ENCODE results near the gene AMBRA1. TPM values are rescaled to one million over a fixed set of nuclear protein-coding genes. Genes with fewer than 3 reads are reported as not detected.

Gene AMBRA1
- total RNA-seq, 4 donors from 2014 or later = 25.7 to 33.1 (median 30.2) TPM

- Histone ChIP-seq H3K4me3 (no peak overlapping the region), H3K4me1 (peaks cover 0 to 19% (median 0%) of the 10 kb centered on the region in 3 donors), H3K27ac (no peak overlapping the region), H3K9me3 (no peaks in the 10 kb centered on the region), H3K36me3 (peaks cover 0 to 14% of the 10 kb centered on the region in 2 donors), H3K27me3 (no peaks in the 10 kb centered on the region)
- ATAC-seq = no peak
- WGBS, 2 donors (ENCODE audit: low coverage in 1 of 2) = 83 to 100% methylated on average over 1 of the region's 1 CpG
- no peak for TF ChIP-seq CTCF (IDR thresholded peaks at IDR 0.05)
- no peak for TF ChIP-seq POLR2AphosphoS5 (IDR thresholded peaks at IDR 0.05)
- no peak for TF ChIP-seq POLR2A (IDR thresholded peaks at IDR 0.05)
- TF ChIP-seq EP300 (IDR thresholded peaks at IDR 0.05) = no peak
Measured at GRCh38 chr11:46465683-46466082, 128.1 kb downstream of the AMBRA1 start.

DNA sequence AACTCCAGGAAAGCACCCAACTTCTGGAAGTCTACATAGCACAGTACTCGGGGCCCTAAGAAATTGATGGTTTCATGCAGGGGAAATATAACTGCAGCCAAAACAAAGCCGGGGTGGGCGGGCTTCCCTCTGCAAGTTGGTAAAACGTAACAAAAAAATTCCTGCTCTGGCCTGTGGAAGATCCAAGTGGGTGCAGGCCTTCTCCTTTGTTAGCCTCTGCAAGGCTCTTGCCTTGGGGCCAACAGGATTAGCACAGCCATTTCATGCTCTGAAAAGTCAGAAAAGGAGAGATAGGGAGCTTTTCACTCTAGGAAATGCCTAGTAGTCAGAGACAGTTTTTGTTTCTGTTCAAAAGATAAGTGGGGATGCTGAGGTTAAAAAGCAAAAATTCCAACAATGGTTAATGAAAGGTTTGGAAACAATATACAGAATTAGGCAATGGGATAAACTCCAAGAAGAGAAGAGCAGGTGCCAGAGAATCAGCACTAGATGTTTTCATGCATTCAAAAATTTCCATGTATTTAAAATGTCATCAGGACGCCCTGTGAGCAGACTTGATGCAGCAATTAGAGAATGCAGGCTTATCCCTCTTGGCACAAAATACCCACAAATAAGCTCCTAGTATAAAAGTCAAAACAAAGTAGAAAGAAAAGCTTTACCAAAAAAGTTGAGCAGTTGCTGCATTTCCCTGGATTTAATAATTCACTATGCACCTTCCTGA lies 130.0 kb downstream of the AMBRA1 start:
- H3K9me3 ChIP-seq = no peaks in the 10 kb centered on the region
- H3K36me3 ChIP-seq = peaks cover 0 to 13% of the 10 kb centered on the region in 2 donors
- H3K4me3 ChIP-seq = no peak overlapping the region
- 30 to 35% methylated on average over 2 to 3 of the region's 5 CpGs for WGBS, 2 donors (ENCODE audit: low coverage in 1 of 2)
- no peak for ATAC-seq
- H3K4me1 ChIP-seq = peaks cover 0 to 19% (median 0%) of the 10 kb centered on the region in 3 donors
- H3K27ac ChIP-seq = no peak overlapping the region
- no peaks in the 10 kb centered on the region for H3K27me3 ChIP-seq
- TF ChIP-seq POLR2A (IDR thresholded peaks at IDR 0.05) = no peak
- no peak for TF ChIP-seq POLR2AphosphoS5 (IDR thresholded peaks at IDR 0.05)
- no peak for TF ChIP-seq CTCF (IDR thresholded peaks at IDR 0.05)
- TF ChIP-seq EP300 (IDR thresholded peaks at IDR 0.05) = no peak

- Histone ChIP-seq H3K4me3 (no peak overlapping the region), H3K9me3 (no peaks in the 10 kb centered on the region), H3K4me1 (peaks cover 0 to 19% (median 0%) of the 10 kb centered on the region in 3 donors), H3K27ac (no peak overlapping the region), H3K27me3 (no peaks in the 10 kb centered on the region), H3K36me3 (no peaks in the 10 kb centered on the region)
- no peak for TF ChIP-seq POLR2AphosphoS5 (IDR thresholded peaks at IDR 0.05)
- no peak for TF ChIP-seq CTCF (IDR thresholded peaks at IDR 0.05)
- TF ChIP-seq POLR2A (IDR thresholded peaks at IDR 0.05) = no peak
- TF ChIP-seq EP300 (IDR thresholded peaks at IDR 0.05) = no peak
- WGBS, 2 donors (ENCODE audit: low coverage in 1 of 2) = 60 to 71% methylated on average over 1 of the region's 1 CpG
- ATAC-seq = no peak
Measured at GRCh38 chr11:46461461-46461927, 132.3 kb downstream of the AMBRA1 start.

GRCh38 chr11:46458491-46458890 lies 135.3 kb downstream of the AMBRA1 start:
- Histone ChIP-seq H3K4me1 (peaks cover 0 to 4% (median 0%) of the 10 kb centered on the region in 3 donors), H3K36me3 (no peaks in the 10 kb centered on the region), H3K9me3 (no peaks in the 10 kb centered on the region), H3K4me3 (no peak overlapping the region), H3K27ac (no peak overlapping the region), H3K27me3 (no peaks in the 10 kb centered on the region)
- WGBS, 2 donors (ENCODE audit: low coverage in 1 of 2) = 93 to 100% methylated on average over 1 to 2 of the region's 2 CpGs
- TF ChIP-seq POLR2A (IDR thresholded peaks at IDR 0.05) (no peak), CTCF (IDR thresholded peaks at IDR 0.05) (no peak), EP300 (IDR thresholded peaks at IDR 0.05) (no peak), POLR2AphosphoS5 (IDR thresholded peaks at IDR 0.05) (no peak)
- no peak for ATAC-seq
